Suppressor macrophage treated with lipopolysaccharide for 1 hour (primary cell): Measurements from ENCODE around the gene SNRPA1.
A peak's percentile ranks its signal among the peaks of the same experiment; 100 is the strongest.

Experiments used
- DNase-seq, 3 donors: peaks; one replicate each; pipeline ENCODE4 v3.0.0-alpha.2; 2020 to 2022

The SNRPA1 gene

GRCh38 chr15:101294731-101295606 lies at the start of gene SNRPA1:
Gene SNRPA1 (minus strand): TSS chr15:101295248. CDS start chr15:101295178, 70 bp downstream.
- peak; percentile 98 to 99 (median 99) for DNase-seq

- peak; percentile 5 to 30 (median 22) for DNase-seq
Measured at GRCh38 chr15:101342056-101342455, 47.0 kb upstream of the SNRPA1 start.

- DNase-seq, result no peak
Measured at GRCh38 chr15:101338502-101339057, 43.5 kb upstream of the SNRPA1 start.

- no peak for DNase-seq
Measured at GRCh38 chr15:101337976-101338375, 42.9 kb upstream of the SNRPA1 start.

- DNase-seq, result peak in 2 of 3 donors; percentile 7 to 26
Measured at GRCh38 chr15:101333907-101334789, 39.1 kb upstream of the SNRPA1 start.

- no peak for DNase-seq
Measured at GRCh38 chr15:101332061-101332467, 37.0 kb upstream of the SNRPA1 start.

GRCh38 chr15:101329867-101330380 lies 34.9 kb upstream of the SNRPA1 start:
- no peak for DNase-seq

- no peak for DNase-seq
Measured at GRCh38 chr15:101329309-101329863, 34.3 kb upstream of the SNRPA1 start.

GRCh38 chr15:101328001-101328400 lies 33.0 kb upstream of the SNRPA1 start:
- no peak for DNase-seq

GRCh38 chr15:101327147-101327740 lies 32.2 kb upstream of the SNRPA1 start:
- no peak for DNase-seq

GRCh38 chr15:101326462-101327146 lies 31.6 kb upstream of the SNRPA1 start:
- no peak for DNase-seq

- DNase-seq, result no peak
Measured at GRCh38 chr15:101326026-101326315, 30.9 kb upstream of the SNRPA1 start.

- no peak for DNase-seq
Measured at GRCh38 chr15:101325263-101326025, 30.4 kb upstream of the SNRPA1 start.

GRCh38 chr15:101324524-101325177 lies 29.6 kb upstream of the SNRPA1 start:
- no peak for DNase-seq

- no peak for DNase-seq
Measured at GRCh38 chr15:101323793-101324523, 28.9 kb upstream of the SNRPA1 start.

- DNase-seq, result peak in 2 of 3 donors; percentile 12 to 28
Measured at GRCh38 chr15:101322854-101323477, 27.9 kb upstream of the SNRPA1 start.

GRCh38 chr15:101322016-101322695 lies 27.1 kb upstream of the SNRPA1 start:
- DNase-seq, result no peak

- peak; percentile 84 to 89 (median 87) for DNase-seq
Measured at GRCh38 chr15:101320501-101321052, 25.5 kb upstream of the SNRPA1 start.
